Fibroblast of the aortic adventitia (primary cell): ENCODE measurements around the gene KLHDC1. TPM values are rescaled to one million over a fixed set of nuclear protein-coding genes. Genes with fewer than 3 reads are reported as not detected.

ENCODE experiments used
- DNase-seq: peaks from one replicate; pipeline ENCODE4 v3.0.0-alpha.2; 2010; ENCODE audit warnings: low read depth
- H3K4me3 ChIP-seq: 2 replicates; pipeline ENCODE4 v1.5.1; 2011; ENCODE audit warnings: low read depth, mild to moderate bottlenecking, control low read depth, low read length, moderate library complexity
- small RNA-seq: library from RNA; depleted of rRNA; stranded (forward); fragments of <200 nt; gene quantifications from one replicate; pipeline ENCODE3, GENCODE V24; 2012
- total RNA-seq: library from RNA; depleted of rRNA; stranded (reverse); fragments of >200 nt; gene quantifications from 2 replicates; pipeline ENCODE4 v1.2.3, GENCODE V29; 2012; ENCODE audit warnings: low replicate concordance
- TF ChIP-seq, protein P1 (sequence below): IDR thresholded peaks from 2 replicates; pipeline ENCODE4 v1.5.1; 2011; ENCODE audit warnings: mild to moderate bottlenecking, low read length, control low read depth, inconsistent platforms; ENCODE audit not compliant: insufficient read depth

KLHDC1 gene
- total RNA-seq, 1 donor = 4.9 TPM

GRCh38 chr14:49796025-49796424 is 103.1 kb downstream of the KLHDC1 start:
- no peak for DNase-seq
- H3K4me3 ChIP-seq = no peak overlapping the region
- TF ChIP-seq, protein P1, sequence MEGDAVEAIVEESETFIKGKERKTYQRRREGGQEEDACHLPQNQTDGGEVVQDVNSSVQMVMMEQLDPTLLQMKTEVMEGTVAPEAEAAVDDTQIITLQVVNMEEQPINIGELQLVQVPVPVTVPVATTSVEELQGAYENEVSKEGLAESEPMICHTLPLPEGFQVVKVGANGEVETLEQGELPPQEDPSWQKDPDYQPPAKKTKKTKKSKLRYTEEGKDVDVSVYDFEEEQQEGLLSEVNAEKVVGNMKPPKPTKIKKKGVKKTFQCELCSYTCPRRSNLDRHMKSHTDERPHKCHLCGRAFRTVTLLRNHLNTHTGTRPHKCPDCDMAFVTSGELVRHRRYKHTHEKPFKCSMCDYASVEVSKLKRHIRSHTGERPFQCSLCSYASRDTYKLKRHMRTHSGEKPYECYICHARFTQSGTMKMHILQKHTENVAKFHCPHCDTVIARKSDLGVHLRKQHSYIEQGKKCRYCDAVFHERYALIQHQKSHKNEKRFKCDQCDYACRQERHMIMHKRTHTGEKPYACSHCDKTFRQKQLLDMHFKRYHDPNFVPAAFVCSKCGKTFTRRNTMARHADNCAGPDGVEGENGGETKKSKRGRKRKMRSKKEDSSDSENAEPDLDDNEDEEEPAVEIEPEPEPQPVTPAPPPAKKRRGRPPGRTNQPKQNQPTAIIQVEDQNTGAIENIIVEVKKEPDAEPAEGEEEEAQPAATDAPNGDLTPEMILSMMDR = no peak

Small RNAs within 50 kb of the gene (small RNA-seq; reads per million reads assigned to genes)
- not detected for gene RNU6ATAC30P

Other genes starting within 250 kb of the KLHDC1 start
- gene RPS29, start 106.7 kb upstream of the KLHDC1 start, total RNA-seq = 822 and 5,262 TPM in 2 replicates
- 10.6 and 33.4 TPM in 2 replicates for gene LRR1, start 94.2 kb upstream of the KLHDC1 start, total RNA-seq
- gene RPL36AL, start 72.5 kb upstream of the KLHDC1 start, total RNA-seq = 180 and 525 TPM in 2 replicates
- gene MGAT2, start 72.3 kb upstream of the KLHDC1 start, total RNA-seq = 76.9 and 103 TPM in 2 replicates
- gene DNAAF2, start 57.9 kb upstream of the KLHDC1 start, total RNA-seq = 10.5 and 24.9 TPM in 2 replicates
- gene POLE2, start 4.9 kb upstream of the KLHDC1 start, total RNA-seq = 1.1 and 36.2 TPM in 2 replicates
- gene KLHDC2, start 75.0 kb downstream of the KLHDC1 start, total RNA-seq = 69.3 and 74.1 TPM in 2 replicates
- 63.9 and 140 TPM in 2 replicates for gene NEMF, start 159.7 kb downstream of the KLHDC1 start, total RNA-seq
- gene ARF6, start 200.0 kb downstream of the KLHDC1 start, total RNA-seq = 101 and 130 TPM in 2 replicates